ENCODE measurements around the gene GRAMD1B.

DNA sequence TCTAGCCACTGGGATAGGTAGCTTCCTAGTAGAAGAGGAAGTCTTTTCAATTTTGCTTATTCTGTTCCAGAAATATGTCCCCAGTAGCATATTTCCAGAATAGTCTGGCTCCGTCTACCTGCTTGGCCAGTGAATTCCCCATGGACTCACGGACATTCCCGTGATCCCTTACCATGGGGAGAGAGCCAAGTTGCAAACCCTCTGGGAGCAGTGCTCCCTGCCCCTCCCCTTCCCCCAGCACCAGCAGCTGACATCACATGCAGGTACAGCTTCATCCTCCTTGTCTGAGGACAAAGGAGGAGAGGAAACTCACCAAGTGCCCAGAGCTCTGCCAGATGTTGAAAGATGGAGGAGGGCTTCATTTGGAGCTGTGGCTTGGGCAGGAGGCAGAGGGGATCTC lies 61.2 kb downstream of the GRAMD1B start:
- TF ChIP-seq POLR2A (IDR thresholded peaks at IDR 0.05), result no peak
- TF ChIP-seq, protein P1, sequence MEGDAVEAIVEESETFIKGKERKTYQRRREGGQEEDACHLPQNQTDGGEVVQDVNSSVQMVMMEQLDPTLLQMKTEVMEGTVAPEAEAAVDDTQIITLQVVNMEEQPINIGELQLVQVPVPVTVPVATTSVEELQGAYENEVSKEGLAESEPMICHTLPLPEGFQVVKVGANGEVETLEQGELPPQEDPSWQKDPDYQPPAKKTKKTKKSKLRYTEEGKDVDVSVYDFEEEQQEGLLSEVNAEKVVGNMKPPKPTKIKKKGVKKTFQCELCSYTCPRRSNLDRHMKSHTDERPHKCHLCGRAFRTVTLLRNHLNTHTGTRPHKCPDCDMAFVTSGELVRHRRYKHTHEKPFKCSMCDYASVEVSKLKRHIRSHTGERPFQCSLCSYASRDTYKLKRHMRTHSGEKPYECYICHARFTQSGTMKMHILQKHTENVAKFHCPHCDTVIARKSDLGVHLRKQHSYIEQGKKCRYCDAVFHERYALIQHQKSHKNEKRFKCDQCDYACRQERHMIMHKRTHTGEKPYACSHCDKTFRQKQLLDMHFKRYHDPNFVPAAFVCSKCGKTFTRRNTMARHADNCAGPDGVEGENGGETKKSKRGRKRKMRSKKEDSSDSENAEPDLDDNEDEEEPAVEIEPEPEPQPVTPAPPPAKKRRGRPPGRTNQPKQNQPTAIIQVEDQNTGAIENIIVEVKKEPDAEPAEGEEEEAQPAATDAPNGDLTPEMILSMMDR (IDR thresholded peaks at IDR 0.05), result no peak
